Right lobe of liver (tissue), 4 donors: ENCODE measurements around the gene ELFN1.

Experiments used
- POLR2A ChIP-seq: fragments of 450-650 bp; IDR thresholded peaks from one replicate; pipeline ENCODE4 v1.6.1; 2017; ENCODE audit warnings: antibody characterized with exemption, mild to moderate bottlenecking
- TF ChIP-seq, protein P1 (sequence below), 4 donors: fragments of 200-600 bp in 3 of 4; fragments of 450-650 bp in 1 of 4; IDR thresholded peaks; one replicate each; pipeline versions ENCODE4 v1.5.1 to v1.8.0; 2016 to 2022; ENCODE audit warnings: antibody characterized with exemption in 4 of 4, mild to moderate bottlenecking in 2 of 4
- donor health status: DM: no; HTN: no; CAD: no.
- donor health status: DM: no; HTN: no; CAD: no.
- donor health status: DM: no; HTN: yes; CAD: no.

DNA sequence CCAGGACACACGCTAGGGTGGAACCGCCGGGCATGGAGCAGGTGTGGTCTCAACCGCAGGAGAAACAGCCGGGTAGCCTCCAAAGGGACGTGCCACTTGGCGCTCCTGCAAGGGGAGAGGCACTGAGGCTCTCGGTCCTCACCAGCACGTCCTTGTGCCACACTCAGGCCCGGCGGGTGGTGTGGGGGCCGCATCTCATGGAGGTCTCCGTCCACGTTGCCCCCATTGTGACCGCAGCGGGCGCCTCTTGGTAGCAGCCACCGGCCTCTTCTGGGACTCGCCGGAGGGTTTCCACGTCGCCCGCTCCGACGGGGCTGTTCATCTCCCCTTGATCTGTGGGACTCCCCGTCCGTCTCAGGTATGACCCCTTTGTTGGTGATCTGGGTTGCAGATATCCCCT, 49.2 kb upstream of the ELFN1 start:
- TF ChIP-seq POLR2A = no peak
- TF ChIP-seq, protein P1, sequence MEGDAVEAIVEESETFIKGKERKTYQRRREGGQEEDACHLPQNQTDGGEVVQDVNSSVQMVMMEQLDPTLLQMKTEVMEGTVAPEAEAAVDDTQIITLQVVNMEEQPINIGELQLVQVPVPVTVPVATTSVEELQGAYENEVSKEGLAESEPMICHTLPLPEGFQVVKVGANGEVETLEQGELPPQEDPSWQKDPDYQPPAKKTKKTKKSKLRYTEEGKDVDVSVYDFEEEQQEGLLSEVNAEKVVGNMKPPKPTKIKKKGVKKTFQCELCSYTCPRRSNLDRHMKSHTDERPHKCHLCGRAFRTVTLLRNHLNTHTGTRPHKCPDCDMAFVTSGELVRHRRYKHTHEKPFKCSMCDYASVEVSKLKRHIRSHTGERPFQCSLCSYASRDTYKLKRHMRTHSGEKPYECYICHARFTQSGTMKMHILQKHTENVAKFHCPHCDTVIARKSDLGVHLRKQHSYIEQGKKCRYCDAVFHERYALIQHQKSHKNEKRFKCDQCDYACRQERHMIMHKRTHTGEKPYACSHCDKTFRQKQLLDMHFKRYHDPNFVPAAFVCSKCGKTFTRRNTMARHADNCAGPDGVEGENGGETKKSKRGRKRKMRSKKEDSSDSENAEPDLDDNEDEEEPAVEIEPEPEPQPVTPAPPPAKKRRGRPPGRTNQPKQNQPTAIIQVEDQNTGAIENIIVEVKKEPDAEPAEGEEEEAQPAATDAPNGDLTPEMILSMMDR (IDR thresholded peaks at IDR 0.05) = no peak
